ENCODE data around the gene FRMD5. TPM values are rescaled to one million over a fixed set of nuclear protein-coding genes. Genes with fewer than 3 reads are reported as not detected.

The FRMD5 gene
- total RNA-seq, 1 experiment from 2014 or later = 27.2 TPM

DNA sequence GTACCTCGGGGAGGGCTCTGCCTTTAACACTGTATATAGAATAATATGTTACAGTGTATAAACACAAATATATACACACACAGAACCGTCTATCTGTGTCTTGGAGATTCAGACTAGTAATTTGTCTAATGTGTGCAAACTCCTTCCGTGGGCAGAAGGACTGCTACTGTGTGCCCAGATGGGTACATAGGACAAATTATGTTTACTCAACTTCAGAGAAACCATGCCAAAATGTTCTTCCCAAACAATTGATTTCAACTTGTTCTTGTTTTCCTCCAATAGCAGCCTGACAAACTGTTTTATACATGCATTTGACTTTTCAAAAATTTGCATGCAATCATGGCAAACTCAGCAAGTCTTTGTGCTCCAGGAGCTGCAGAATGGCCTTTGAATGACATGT lies 97.5 kb downstream of the FRMD5 start:
- Histone ChIP-seq H3K9ac (ENCODE audit: low read length) (no peak overlapping the region), H3K4me3 (replicated peaks in 1 of 2; ENCODE audit: low read depth in 1 of 2, low read length in 2 of 2) (no peak overlapping the region), H3K4me2 (ENCODE audit: low read length) (no peak overlapping the region), H3K4me1 (ENCODE audit: control insufficient read depth in 1 of 2, insufficient read depth in 2 of 2, low read length in 2 of 2) (peaks cover 15 to 49% of the 10 kb centered on the region in 2 experiments), H3K36me3 (ENCODE audit: control insufficient read depth in 1 of 2, insufficient read depth in 2 of 2, low read length in 2 of 2) (no peaks in the 10 kb centered on the region), H3K79me2 (ENCODE audit: insufficient read depth, low read length) (peaks cover 70% of the 10 kb centered on the region), H3K27ac (ENCODE audit: low read depth, low read length) (no peak overlapping the region), H3K9me3 (ENCODE audit: control insufficient read depth in 1 of 2, insufficient read depth in 1 of 2, low read depth in 1 of 2, low read length in 2 of 2) (no peaks in the 10 kb centered on the region), H3K9me2 (ENCODE audit: insufficient read depth) (no peaks in the 10 kb centered on the region), H3K27me3 (ENCODE audit: insufficient read depth, low read length) (no peaks in the 10 kb centered on the region), H4K20me1 (ENCODE audit: insufficient read depth) (no peaks in the 10 kb centered on the region), H2AFZ (ENCODE audit: low read depth, low read length, poor library complexity, severe bottlenecking) (no peak overlapping the region)
- DNase-seq (ENCODE audit: low read depth, low spot score) (no peak), ATAC-seq (no peak)
- BruUV-seq (replicated peaks) = no TSS peak
- POLR2A ChIA-PET = no interaction called here
- intact Hi-C loops (cut with micrococcal nuclease) = no loop called here
- no peak for TF ChIP-seq POLR2AphosphoS5 (IDR thresholded peaks at IDR 0.05; ENCODE audit: low read depth, low read length)
- no peak for TF ChIP-seq JUND (IDR thresholded peaks at IDR 0.05)
- no peak for TF ChIP-seq ZFX (IDR thresholded peaks at IDR 0.05)
- no peak for TF ChIP-seq CBX3 (IDR thresholded peaks at IDR 0.05; ENCODE audit: low read depth)
- TF ChIP-seq, protein P1, sequence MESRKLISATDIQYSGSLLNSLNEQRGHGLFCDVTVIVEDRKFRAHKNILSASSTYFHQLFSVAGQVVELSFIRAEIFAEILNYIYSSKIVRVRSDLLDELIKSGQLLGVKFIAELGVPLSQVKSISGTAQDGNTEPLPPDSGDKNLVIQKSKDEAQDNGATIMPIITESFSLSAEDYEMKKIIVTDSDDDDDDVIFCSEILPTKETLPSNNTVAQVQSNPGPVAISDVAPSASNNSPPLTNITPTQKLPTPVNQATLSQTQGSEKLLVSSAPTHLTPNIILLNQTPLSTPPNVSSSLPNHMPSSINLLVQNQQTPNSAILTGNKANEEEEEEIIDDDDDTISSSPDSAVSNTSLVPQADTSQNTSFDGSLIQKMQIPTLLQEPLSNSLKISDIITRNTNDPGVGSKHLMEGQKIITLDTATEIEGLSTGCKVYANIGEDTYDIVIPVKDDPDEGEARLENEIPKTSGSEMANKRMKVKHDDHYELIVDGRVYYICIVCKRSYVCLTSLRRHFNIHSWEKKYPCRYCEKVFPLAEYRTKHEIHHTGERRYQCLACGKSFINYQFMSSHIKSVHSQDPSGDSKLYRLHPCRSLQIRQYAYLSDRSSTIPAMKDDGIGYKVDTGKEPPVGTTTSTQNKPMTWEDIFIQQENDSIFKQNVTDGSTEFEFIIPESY (IDR thresholded peaks at IDR 0.05; ENCODE audit: extremely low read depth, insufficient replicate concordance, low read length) = no peak
- no peak for TF ChIP-seq POLR2A (IDR thresholded peaks at IDR 0.05; ENCODE audit: borderline replicate concordance, extremely low read depth, insufficient read depth, insufficient read length)
- TF ChIP-seq RAD21 (IDR thresholded peaks at IDR 0.05; ENCODE audit: low read depth) = no peak
- TF ChIP-seq SIN3A (IDR thresholded peaks at IDR 0.05; ENCODE audit: low read depth) = no peak
- TF ChIP-seq EZH2 (IDR thresholded peaks at IDR 0.05) = no peak
- TF ChIP-seq, protein P2, sequence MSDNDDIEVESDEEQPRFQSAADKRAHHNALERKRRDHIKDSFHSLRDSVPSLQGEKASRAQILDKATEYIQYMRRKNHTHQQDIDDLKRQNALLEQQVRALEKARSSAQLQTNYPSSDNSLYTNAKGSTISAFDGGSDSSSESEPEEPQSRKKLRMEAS (IDR thresholded peaks at IDR 0.05) = no peak
- no peak for TF ChIP-seq EZH2phosphoT487 (IDR thresholded peaks at IDR 0.05; ENCODE audit: borderline replicate concordance)
- no peak for TF ChIP-seq ZNF274 (IDR thresholded peaks at IDR 0.05; ENCODE audit: low read depth, low read length)
- TF ChIP-seq YY1 (IDR thresholded peaks at IDR 0.05; ENCODE audit: extremely low read depth, insufficient replicate concordance, low read depth, low read length) = no peak
- no peak for TF ChIP-seq EGR1 (IDR thresholded peaks at IDR 0.05; ENCODE audit: low read depth)
- TF ChIP-seq FOSL1 (IDR thresholded peaks at IDR 0.05; ENCODE audit: low read depth) = no peak
- TF ChIP-seq, protein P3, sequence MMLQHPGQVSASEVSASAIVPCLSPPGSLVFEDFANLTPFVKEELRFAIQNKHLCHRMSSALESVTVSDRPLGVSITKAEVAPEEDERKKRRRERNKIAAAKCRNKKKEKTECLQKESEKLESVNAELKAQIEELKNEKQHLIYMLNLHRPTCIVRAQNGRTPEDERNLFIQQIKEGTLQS (IDR thresholded peaks at IDR 0.05) = no peak
- TF ChIP-seq, protein P4, sequence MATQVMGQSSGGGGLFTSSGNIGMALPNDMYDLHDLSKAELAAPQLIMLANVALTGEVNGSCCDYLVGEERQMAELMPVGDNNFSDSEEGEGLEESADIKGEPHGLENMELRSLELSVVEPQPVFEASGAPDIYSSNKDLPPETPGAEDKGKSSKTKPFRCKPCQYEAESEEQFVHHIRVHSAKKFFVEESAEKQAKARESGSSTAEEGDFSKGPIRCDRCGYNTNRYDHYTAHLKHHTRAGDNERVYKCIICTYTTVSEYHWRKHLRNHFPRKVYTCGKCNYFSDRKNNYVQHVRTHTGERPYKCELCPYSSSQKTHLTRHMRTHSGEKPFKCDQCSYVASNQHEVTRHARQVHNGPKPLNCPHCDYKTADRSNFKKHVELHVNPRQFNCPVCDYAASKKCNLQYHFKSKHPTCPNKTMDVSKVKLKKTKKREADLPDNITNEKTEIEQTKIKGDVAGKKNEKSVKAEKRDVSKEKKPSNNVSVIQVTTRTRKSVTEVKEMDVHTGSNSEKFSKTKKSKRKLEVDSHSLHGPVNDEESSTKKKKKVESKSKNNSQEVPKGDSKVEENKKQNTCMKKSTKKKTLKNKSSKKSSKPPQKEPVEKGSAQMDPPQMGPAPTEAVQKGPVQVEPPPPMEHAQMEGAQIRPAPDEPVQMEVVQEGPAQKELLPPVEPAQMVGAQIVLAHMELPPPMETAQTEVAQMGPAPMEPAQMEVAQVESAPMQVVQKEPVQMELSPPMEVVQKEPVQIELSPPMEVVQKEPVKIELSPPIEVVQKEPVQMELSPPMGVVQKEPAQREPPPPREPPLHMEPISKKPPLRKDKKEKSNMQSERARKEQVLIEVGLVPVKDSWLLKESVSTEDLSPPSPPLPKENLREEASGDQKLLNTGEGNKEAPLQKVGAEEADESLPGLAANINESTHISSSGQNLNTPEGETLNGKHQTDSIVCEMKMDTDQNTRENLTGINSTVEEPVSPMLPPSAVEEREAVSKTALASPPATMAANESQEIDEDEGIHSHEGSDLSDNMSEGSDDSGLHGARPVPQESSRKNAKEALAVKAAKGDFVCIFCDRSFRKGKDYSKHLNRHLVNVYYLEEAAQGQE (IDR thresholded peaks at IDR 0.05; ENCODE audit: low read depth) = no peak
- no peak for TF ChIP-seq ELF1 (IDR thresholded peaks at IDR 0.05; ENCODE audit: borderline replicate concordance, low read depth)
- TF ChIP-seq CEBPB (IDR thresholded peaks at IDR 0.05; ENCODE audit: low read depth) = no peak
- CTCF ChIA-PET = no interaction called here
- RAD21 ChIA-PET (ENCODE audit: low non-redundant PET in 1 of 2, low total read pairs in 2 of 2, uncharacterized antibody in 2 of 2, unreplicated experiment in 2 of 2) = no interaction called here
